Activated gamma-delta T cell treated with Interleukin-2 at 50 U/mL for 16 hours (primary cell): Measurements from ENCODE around the gene GOLGA6D.
"Not testable (repeated sequence)": the region's sequence is repeated elsewhere in the genome, so short reads cannot be mapped to it uniquely, and the experiment has no call there.

Experiments
- DNase-seq: peaks from one replicate; pipeline ENCODE4 v3.0.0-alpha.2; 2020

The GOLGA6D gene

GRCh38 chr15:75282572-75282971, at the start of gene GOLGA6D:
Gene GOLGA6D, plus strand, starts transcription at chr15:75282835. Its CDS starts 41 bp downstream, at chr15:75282876.
- not testable (repeated sequence) for DNase-seq

GRCh38 chr15:75233504-75234190, 49.0 kb upstream of the GOLGA6D start:
- no peak for DNase-seq

- no peak for DNase-seq
Observed at GRCh38 chr15:75234191-75234810, 48.3 kb upstream of the GOLGA6D start.

- DNase-seq: no peak
Observed at GRCh38 chr15:75235051-75235673, 47.5 kb upstream of the GOLGA6D start.

- DNase-seq: no peak
Observed at GRCh38 chr15:75235760-75236729, 46.6 kb upstream of the GOLGA6D start.

GRCh38 chr15:75237316-75237982, 45.2 kb upstream of the GOLGA6D start:
- no peak for DNase-seq

GRCh38 chr15:75238150-75238549, 44.5 kb upstream of the GOLGA6D start:
- no peak for DNase-seq

- not testable (repeated sequence) for DNase-seq
Observed at GRCh38 chr15:75245741-75246140, 36.9 kb upstream of the GOLGA6D start.

- not testable (repeated sequence) for DNase-seq
Observed at GRCh38 chr15:75248991-75249390, 33.6 kb upstream of the GOLGA6D start.

GRCh38 chr15:75249726-75250125, 32.9 kb upstream of the GOLGA6D start:
- DNase-seq: no peak

GRCh38 chr15:75251343-75251742, 31.3 kb upstream of the GOLGA6D start:
- DNase-seq: not testable (repeated sequence)

GRCh38 chr15:75252285-75252684, 30.4 kb upstream of the GOLGA6D start:
- DNase-seq: not testable (repeated sequence)

- DNase-seq: not testable (repeated sequence)
Observed at GRCh38 chr15:75258034-75258433, 24.6 kb upstream of the GOLGA6D start, which contains the start of gene GOLGA6C. Gene GOLGA6C, plus strand, starts transcription at chr15:75258334. Its CDS starts 265 bp downstream, at chr15:75258599.

GRCh38 chr15:75258620-75259343, 23.9 kb upstream of the GOLGA6D start:
- not testable (repeated sequence) for DNase-seq

GRCh38 chr15:75259873-75260272, 22.8 kb upstream of the GOLGA6D start:
- not testable (repeated sequence) for DNase-seq

GRCh38 chr15:75273751-75274359, 8.8 kb upstream of the GOLGA6D start:
- not testable (repeated sequence) for DNase-seq

- peak; percentile 59 for DNase-seq
Observed at GRCh38 chr15:75274509-75275107, 8.0 kb upstream of the GOLGA6D start.

GRCh38 chr15:75275617-75276016, 7.0 kb upstream of the GOLGA6D start:
- not testable (repeated sequence) for DNase-seq

- DNase-seq: not testable (repeated sequence)
Observed at GRCh38 chr15:75278497-75278896, 4.1 kb upstream of the GOLGA6D start.

- not testable (repeated sequence) for DNase-seq
Observed at GRCh38 chr15:75284152-75284551, 1.5 kb downstream of the GOLGA6D start.
